Thyroid gland (tissue), 4 donors: ENCODE measurements around the gene NSRP1. TPM values are rescaled to one million over a fixed set of nuclear protein-coding genes. Genes with fewer than 3 reads are reported as not detected.

Experiments used
- DNase-seq, 2 donors: peaks; one replicate each; pipeline ENCODE4 v3.0.0-alpha.2; 2019
- H3K27ac ChIP-seq, 3 donors: fragments of 200-600 bp; sonication (generic); 1 replicate in 2 of 3; 2 replicates in 1 of 3; pipeline ENCODE4 v1.5.1; 2016 to 2019; ENCODE audit warnings: mild to moderate bottlenecking in 1 of 3, moderate library complexity in 1 of 3
- H3K27me3 ChIP-seq: fragments of 200-600 bp; sonication (generic); one replicate; pipeline ENCODE4 v1.5.1; 2019
- H3K36me3 ChIP-seq, 2 donors: fragments of 200-600 bp; sonication (generic); one replicate each; pipeline ENCODE4 v1.5.1; 2016 to 2019
- H3K4me1 ChIP-seq, 2 donors: fragments of 200-600 bp; sonication (generic); one replicate each; pipeline ENCODE4 v1.5.1; 2017 to 2019
- H3K4me3 ChIP-seq, 3 donors: fragments of 200-600 bp; sonication (generic); replicated peaks in 1 of 3; 1 replicate in 2 of 3; 2 replicates in 1 of 3; pipeline ENCODE4 v1.5.1; 2016; ENCODE audit warnings: mild to moderate bottlenecking in 1 of 3
- H3K9me3 ChIP-seq: fragments of 200-600 bp; sonication (generic); one replicate; pipeline ENCODE4 v1.5.1; 2017
- POLR2A ChIP-seq, 2 donors: fragments of 450-650 bp; IDR thresholded peaks; one replicate each; pipeline ENCODE4 v1.6.1; 2017; ENCODE audit warnings: antibody characterized with exemption in 2 of 2, mild to moderate bottlenecking in 2 of 2, moderate library complexity in 1 of 2
- WGBS, 2 donors: methylation state at CpG; one replicate each; pipeline ENCODE4 v1.1.5; 2017; 5-methylcytosine and 5-hydroxymethylcytosine counted together
- intact Hi-C: fragments of 100-400 bp; cut with DNase I; formaldehyde crosslinking; loops from one replicate; pipeline ENCODE4 v1.15.1; 2023
- total RNA-seq, 4 donors: library from RNA; depleted of rRNA; stranded (reverse); fragments of >200 nt; gene quantifications; one replicate each; pipeline ENCODE4 v1.2.3, GENCODE V29; 2016
- TF ChIP-seq, protein P1 (sequence below), 6 experiments: fragments of 200-600 bp in 3 of 6; fragments of 450-650 bp in 3 of 6; sonication (generic) in 3 of 6; IDR thresholded peaks; one replicate each; pipeline ENCODE4 v1.5.1; 2016 to 2019; ENCODE audit warnings: antibody characterized with exemption in 6 of 6, mild to moderate bottlenecking in 2 of 6, inconsistent platforms in 1 of 6, moderate library complexity in 1 of 6

Gene NSRP1
- total RNA-seq, 4 donors from 2014 or later, result 21.3 to 33.3 (median 25.5) TPM

DNA sequence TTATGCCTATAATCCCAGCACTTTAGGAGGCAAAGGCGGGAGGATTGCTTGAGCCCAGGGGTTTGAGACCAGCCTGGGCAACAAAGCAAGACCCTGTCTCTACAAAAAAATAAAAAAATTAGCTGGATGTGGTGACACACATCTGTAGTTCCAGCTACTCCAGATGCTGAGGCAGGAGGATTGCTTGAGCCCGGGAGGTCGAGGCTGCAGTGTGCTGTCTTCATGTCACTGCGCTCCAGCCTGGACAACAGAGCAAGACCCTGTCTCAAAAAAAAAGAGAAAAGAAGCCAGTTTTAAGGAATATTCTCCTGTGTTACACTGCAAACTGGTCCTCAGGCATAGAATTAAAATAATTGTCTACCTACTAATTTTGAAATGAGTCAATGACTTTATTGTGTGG lies 47.9 kb downstream of the NSRP1 start:
- intact Hi-C loops, result no loop called here
- H3K9me3 ChIP-seq, result no peaks in the 10 kb centered on the region
- DNase-seq, result no peak
- H3K4me3 ChIP-seq, result no peak overlapping the region
- no peaks in the 10 kb centered on the region for H3K36me3 ChIP-seq
- no peaks in the 10 kb centered on the region for H3K27me3 ChIP-seq
- WGBS, 2 donors, result 96 to 97% methylated on average over 4 of the region's 4 CpGs
- TF ChIP-seq, protein P1, sequence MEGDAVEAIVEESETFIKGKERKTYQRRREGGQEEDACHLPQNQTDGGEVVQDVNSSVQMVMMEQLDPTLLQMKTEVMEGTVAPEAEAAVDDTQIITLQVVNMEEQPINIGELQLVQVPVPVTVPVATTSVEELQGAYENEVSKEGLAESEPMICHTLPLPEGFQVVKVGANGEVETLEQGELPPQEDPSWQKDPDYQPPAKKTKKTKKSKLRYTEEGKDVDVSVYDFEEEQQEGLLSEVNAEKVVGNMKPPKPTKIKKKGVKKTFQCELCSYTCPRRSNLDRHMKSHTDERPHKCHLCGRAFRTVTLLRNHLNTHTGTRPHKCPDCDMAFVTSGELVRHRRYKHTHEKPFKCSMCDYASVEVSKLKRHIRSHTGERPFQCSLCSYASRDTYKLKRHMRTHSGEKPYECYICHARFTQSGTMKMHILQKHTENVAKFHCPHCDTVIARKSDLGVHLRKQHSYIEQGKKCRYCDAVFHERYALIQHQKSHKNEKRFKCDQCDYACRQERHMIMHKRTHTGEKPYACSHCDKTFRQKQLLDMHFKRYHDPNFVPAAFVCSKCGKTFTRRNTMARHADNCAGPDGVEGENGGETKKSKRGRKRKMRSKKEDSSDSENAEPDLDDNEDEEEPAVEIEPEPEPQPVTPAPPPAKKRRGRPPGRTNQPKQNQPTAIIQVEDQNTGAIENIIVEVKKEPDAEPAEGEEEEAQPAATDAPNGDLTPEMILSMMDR (IDR thresholded peaks at IDR 0.05), result no peak
- no peaks in the 10 kb centered on the region for H3K4me1 ChIP-seq
- no peak overlapping the region for H3K27ac ChIP-seq

DNA sequence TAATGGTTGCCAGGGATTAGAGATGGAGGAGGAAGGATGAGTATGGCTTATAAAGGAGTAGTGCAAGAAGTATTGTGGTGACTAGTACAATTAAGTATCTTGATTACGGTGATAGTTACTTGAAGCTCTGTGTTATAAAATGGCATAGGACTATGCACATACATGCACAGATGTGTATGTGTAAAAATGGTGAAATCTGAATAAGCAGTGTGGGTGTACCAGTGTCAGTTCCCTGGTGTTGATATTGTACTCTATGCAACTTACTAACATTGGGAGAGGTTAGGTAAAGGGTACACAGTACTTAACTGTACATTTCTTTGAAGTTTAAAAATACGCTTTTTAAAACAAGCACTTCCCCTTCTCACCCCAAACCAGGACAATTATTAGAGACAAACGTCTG lies 48.5 kb downstream of the NSRP1 start:
- intact Hi-C loops, result no loop called here
- Histone ChIP-seq H3K4me1 (no peaks in the 10 kb centered on the region), H3K27ac (no peak overlapping the region), H3K36me3 (no peaks in the 10 kb centered on the region), H3K27me3 (no peaks in the 10 kb centered on the region), H3K4me3 (no peak overlapping the region), H3K9me3 (no peaks in the 10 kb centered on the region)
- WGBS, 2 donors, result 83 to 91% methylated on average over 3 of the region's 3 CpGs
- TF ChIP-seq, protein P1 (IDR thresholded peaks at IDR 0.05), result no peak
- no peak for DNase-seq

DNA sequence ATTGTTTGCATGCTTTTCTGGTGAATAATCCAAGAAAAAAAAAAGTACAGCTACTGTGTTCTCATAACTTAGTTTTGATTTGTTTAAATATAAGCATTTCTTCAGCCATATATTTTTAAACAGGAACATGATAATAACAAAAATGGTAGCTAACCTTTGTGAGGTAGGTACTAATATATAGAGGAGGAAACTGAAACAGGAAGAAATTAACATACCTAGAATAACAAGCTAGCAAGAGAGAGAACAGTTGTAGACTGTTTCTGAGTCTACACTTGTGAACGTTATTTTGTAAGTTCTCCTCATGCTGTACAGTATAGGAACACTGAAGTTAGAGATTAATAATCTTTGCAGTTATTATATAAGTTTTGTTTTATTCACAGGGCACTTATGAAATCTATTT lies 49.3 kb downstream of the NSRP1 start:
- Histone ChIP-seq H3K27me3 (no peaks in the 10 kb centered on the region), H3K36me3 (no peaks in the 10 kb centered on the region), H3K4me1 (no peaks in the 10 kb centered on the region), H3K4me3 (no peak overlapping the region), H3K9me3 (no peaks in the 10 kb centered on the region), H3K27ac (no peak overlapping the region)
- intact Hi-C loops, result no loop called here
- no peak for TF ChIP-seq POLR2A (IDR thresholded peaks at IDR 0.05)
- TF ChIP-seq, protein P1 (IDR thresholded peaks at IDR 0.05), result no peak
- 71 to 77% methylated on average over 1 of the region's 1 CpG for WGBS, 2 donors
- DNase-seq, result no peak

DNA sequence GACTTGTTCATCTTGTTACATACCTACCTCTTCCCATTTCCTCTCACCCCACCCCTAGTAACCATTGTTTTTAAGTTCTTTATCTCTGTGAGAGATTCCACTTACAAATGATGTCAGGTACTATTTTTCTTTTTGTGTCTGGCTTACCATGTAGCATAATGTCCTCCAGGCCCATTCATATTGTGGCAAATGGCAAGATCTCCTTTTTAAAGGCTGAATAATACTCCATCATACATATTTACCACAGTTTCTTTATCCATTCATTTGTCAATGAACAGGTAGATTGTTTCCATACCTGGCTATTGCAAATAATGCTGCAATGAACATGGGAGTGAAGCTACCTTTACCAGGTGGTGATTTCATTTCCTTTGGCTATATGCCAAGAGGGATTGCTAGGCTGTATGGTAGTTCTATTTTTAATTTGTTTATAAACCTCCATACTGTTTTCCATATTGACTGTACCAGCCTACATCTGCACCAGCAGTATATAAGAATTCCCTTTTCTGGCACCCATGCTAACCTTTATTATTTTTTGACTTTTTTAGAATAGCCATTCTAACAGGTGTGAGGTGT lies 53.9 kb downstream of the NSRP1 start:
- DNase-seq, result no peak
- Histone ChIP-seq H3K4me3 (no peak overlapping the region), H3K27ac (no peak overlapping the region), H3K36me3 (no peaks in the 10 kb centered on the region), H3K9me3 (no peaks in the 10 kb centered on the region), H3K4me1 (no peaks in the 10 kb centered on the region), H3K27me3 (no peaks in the 10 kb centered on the region)
- intact Hi-C loops, result no loop called here
- no peak for TF ChIP-seq POLR2A (IDR thresholded peaks at IDR 0.05)
- TF ChIP-seq, protein P1 (IDR thresholded peaks at IDR 0.05), result no peak

DNA sequence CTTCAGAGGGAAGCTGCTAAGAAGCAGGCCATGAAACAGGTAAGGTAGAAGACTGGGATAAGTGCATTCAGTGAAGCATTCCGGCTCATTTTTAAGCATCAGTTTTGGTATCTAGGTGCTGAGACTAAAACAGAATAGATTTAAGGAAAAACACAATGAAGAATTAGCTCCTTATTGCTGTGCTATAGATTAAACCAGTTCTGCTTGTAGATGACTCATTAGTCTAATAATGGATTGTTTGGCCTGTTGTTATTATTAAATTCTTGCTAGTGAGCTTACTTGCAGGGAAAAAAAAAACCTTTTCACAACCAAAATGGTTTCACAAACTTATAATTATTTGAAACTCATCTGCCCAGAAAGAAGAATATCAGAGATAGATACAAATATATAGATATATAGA lies 55.9 kb downstream of the NSRP1 start:
- no peaks in the 10 kb centered on the region for H3K27me3 ChIP-seq
- H3K27ac ChIP-seq, result no peak overlapping the region
- no peak for DNase-seq
- WGBS, 2 donors, result 97 to 100% methylated on average over 1 of the region's 1 CpG
- H3K36me3 ChIP-seq, result no peaks in the 10 kb centered on the region
- H3K4me1 ChIP-seq, result no peaks in the 10 kb centered on the region
- H3K9me3 ChIP-seq, result no peaks in the 10 kb centered on the region
- TF ChIP-seq POLR2A (IDR thresholded peaks at IDR 0.05), result no peak
- TF ChIP-seq, protein P1 (IDR thresholded peaks at IDR 0.05), result no peak
- H3K4me3 ChIP-seq, result no peak overlapping the region
- intact Hi-C loops, result no loop called here
